ENCODE measurements around the gene P2RY6.

The P2RY6 gene

GRCh38 chr11:73287400-73288101 is 15.4 kb downstream of the P2RY6 start:
- no peak overlapping the region for H3K4me3 ChIP-seq (ENCODE audit: low read depth, low read length)
- TF ChIP-seq CTCF (IDR thresholded peaks at IDR 0.05; ENCODE audit: insufficient read depth, low read depth, low read length, missing control alignments) = no peak
- no peak for DNase-seq (ENCODE audit: low read depth)

- no peak overlapping the region for H3K4me3 ChIP-seq (ENCODE audit: low read depth, low read length)
- TF ChIP-seq CTCF (IDR thresholded peaks at IDR 0.05; ENCODE audit: insufficient read depth, low read depth, low read length, missing control alignments) = no peak
Observed at GRCh38 chr11:73288192-73288872, 16.2 kb downstream of the P2RY6 start.

GRCh38 chr11:73288873-73289707 is 17.0 kb downstream of the P2RY6 start:
- peak; percentile 98 for TF ChIP-seq CTCF (IDR thresholded peaks at IDR 0.05; ENCODE audit: insufficient read depth, low read depth, low read length, missing control alignments)
- no peak overlapping the region for H3K4me3 ChIP-seq (ENCODE audit: low read depth, low read length)
- peak; percentile 83 for DNase-seq (ENCODE audit: low read depth)

More at GRCh38 chr11:73288192-73288872, 16.2 kb downstream of the P2RY6 start:
- DNase-seq (ENCODE audit: low read depth) = no peak

- TF ChIP-seq CTCF (IDR thresholded peaks at IDR 0.05; ENCODE audit: insufficient read depth, low read depth, low read length, missing control alignments) = no peak
- DNase-seq (ENCODE audit: low read depth) = no peak
- H3K4me3 ChIP-seq (ENCODE audit: low read depth, low read length) = no peak overlapping the region
Observed at GRCh38 chr11:73290536-73290935, 18.4 kb downstream of the P2RY6 start.

GRCh38 chr11:73291196-73291595 is 19.1 kb downstream of the P2RY6 start:
- no peak for DNase-seq (ENCODE audit: low read depth)
- H3K4me3 ChIP-seq (ENCODE audit: low read depth, low read length) = no peak overlapping the region
- no peak for TF ChIP-seq CTCF (IDR thresholded peaks at IDR 0.05; ENCODE audit: insufficient read depth, low read depth, low read length, missing control alignments)

- DNase-seq (ENCODE audit: low read depth) = no peak
- TF ChIP-seq CTCF (IDR thresholded peaks at IDR 0.05; ENCODE audit: insufficient read depth, low read depth, low read length, missing control alignments) = no peak
- no peak overlapping the region for H3K4me3 ChIP-seq (ENCODE audit: low read depth, low read length)
Observed at GRCh38 chr11:73291781-73292524, 19.8 kb downstream of the P2RY6 start.

Data from GM12865 (cell line).